NCI-H2196 (cell line): Measurements from ENCODE around the gene PANX1.

Source experiments
- DNase-seq: peaks from one replicate; lab custom pipeline; 2025; ENCODE audit not compliant: unreplicated experiment; lab: John Stamatoyannopoulos, UW

Gene PANX1

DNA sequence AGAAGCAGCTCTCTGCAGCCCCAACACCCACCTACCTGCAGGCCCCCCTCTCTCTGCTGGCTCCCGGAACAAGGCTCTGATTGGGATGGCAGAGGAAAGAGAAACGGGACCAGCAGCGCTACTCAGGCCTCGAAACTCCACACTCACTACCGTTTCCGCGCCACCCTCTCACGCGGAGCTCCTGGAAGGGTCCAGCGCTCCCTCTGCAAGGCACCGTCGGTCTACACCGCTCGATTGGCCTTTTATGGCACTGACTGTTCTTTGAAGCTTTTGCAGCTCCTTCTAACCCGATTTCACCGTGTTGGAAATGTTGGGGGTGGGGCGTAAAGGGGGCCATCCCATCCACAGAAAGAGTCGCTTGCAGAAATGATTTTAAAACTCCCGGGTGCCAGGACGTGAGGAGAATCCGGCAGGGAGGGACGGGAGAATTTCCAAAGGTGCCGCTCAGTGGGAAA, 323 bp upstream of the PANX1 start:
- DNase-seq = no peak

DNA sequence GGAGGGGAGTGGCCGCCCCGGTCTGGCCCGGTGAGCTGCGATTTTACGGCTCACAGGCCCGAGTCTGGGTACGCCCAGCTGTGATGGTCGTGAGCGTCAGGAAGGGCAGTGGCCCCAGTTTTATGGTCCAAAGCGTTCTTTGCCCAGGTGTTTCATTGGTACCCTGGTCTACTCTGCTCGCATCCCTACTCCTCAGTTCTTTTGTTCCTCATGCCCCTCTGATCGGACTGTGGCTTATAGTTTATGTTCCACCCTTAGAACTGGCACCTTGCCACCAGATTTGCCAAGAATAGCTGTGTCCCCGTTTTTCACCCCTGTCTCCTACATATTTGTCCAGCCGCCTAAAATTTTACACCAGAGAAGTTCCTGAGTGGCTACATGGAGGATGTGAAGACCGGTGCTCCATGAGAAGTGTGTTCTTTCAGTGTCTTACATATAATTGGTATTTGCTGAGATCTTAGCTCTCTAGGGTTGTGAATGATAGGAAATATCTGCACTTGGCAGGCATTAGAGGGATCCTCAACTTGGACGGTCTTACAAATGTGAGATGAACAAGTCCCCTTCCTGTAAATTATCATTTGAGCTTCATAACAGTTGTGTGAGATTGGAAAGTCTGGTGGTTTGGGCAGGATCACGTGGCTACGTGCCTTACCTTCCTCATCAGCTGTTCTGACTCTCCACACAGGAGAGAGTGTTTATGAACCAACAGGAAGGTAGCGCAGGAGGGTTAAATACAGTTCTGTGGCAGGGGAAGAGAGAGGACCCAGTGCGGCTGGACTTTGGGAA, 1.1 kb downstream of the PANX1 start:
- DNase-seq = peak; percentile 57

DNA sequence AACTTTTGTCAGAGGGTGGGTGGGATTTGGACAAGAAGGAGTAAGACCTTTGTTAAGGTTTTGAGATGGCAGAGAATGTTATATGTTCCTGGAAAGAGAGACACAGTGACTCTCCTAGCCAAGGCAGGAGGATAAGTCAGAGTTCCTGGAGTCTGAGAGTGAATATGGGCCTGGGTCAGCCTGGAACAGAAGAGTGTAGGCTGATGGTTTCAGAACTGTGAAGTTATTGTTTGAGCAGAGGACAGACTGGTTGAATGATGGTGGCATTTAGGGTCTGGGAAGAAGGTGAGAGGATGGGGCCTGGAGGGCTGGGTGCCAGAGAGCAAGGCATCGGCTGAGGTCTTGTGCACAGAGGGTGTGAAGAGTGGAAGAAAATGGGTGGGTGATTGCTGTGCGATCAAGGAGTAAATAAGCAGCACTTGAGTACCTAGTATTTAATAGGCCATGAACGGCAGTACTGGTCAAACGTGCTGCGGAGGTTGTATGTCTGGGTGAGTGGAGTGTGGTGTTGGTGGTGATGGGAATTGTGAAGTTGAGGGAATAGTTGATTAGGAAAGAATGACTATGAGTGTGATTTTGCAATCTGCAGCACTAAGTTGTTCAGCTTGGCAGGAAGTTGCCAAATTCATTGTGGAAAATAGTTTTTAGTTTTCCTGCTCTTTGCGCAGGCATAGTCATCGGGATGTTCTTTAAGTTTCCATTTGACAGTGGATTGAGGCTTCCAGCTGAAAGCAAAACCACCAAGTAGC, 1.8 kb downstream of the PANX1 start:
- no peak for DNase-seq

DNA sequence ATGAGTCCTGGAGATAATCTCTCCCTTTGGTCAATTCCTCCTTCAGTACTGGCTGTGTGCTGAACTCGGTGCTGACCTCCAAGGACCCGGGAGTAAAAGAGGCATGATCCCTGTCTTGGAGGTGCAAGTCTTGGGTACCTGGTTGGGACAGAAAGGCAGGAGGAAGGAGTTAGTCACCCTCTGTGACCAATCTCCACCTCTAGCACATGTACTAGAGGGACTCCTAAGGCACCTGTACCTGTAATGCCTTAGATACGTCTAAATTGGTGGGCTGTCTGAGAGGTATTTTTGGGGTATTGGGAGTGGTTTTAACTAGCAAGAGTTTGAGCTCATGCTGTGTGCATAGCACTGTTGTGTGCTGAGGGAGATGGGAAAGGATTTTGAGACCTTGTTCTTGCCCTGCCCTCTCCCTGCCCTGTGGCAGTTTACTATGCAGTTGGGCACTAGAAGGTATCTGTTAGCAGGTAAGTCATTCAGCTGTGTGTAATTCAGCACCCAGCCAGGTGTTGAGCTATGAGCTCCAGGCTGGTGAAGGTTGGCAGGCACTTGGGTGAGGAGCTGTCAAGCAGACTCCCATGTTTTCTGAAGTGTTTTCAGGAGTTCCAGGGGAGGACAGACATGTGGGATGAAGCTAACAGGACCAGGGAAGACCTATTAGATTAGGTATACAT, 2.5 kb downstream of the PANX1 start:
- peak; percentile 37 for DNase-seq

DNA sequence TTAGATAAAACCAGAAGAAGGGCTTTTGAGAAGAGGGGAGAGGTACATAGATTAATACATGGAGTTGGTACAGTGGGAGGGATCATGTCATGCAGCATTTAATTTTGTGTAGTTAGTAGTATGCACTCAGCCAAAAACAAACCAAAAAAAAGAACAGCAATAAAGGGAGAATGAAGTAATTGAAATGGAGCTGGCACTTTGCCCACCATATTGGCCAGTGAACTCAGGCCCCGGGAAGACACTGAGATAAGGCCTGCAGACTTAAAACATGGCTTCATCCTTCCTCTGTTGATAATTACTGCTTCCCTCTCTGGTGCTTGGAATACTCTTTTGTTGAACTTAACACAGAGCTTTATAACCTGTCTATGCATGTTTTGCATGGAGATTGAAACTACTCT, 3.1 kb downstream of the PANX1 start:
- DNase-seq = peak; percentile 10

DNA sequence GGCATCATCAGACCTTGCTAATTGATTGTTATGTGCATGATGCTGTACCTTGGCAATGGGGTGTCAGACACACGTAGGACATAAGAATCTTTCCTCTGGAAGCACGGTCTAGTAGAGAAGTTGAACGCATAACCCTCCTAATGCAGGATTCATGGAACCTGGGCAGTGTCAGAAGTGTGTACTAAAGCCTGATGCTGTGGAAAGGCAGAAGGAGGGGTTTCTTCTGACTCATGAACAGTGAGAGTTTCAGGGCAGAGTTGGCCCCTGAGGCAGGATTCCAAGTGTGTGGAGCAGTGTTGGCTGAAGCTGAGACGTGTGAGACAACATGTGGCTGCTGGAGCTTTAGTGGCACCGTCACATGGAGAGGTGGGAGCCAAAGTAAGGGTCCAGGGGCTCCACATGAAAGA, 3.5 kb downstream of the PANX1 start:
- no peak for DNase-seq

DNA sequence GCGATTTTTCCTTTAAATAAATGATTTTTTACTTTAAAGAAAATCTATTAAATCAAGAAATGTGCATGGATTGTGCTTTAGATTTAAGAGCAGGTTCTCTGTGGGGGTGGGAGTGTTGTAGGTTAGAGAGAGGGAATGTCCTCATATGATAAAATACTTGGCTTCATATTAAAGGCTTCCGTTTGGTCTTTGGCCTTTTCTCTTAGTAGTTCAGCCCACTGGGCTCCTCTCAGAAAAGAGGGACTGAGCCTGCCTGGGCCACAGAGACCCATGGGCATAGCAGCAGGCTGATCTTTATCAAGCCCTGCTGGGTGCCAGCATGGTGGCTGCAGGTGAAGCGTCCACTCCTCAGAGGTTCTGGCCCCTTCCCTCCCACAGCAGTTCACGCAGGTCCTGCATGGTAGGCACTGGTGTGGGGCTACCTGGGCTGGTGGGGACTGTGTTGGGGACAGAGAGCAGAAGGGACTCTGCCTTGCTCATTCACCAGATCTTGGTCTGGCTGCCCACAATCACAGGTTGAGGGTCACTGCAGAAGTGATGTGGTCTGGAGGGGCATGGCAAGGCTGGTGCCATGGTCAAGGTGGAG, 4.3 kb downstream of the PANX1 start:
- no peak for DNase-seq

DNA sequence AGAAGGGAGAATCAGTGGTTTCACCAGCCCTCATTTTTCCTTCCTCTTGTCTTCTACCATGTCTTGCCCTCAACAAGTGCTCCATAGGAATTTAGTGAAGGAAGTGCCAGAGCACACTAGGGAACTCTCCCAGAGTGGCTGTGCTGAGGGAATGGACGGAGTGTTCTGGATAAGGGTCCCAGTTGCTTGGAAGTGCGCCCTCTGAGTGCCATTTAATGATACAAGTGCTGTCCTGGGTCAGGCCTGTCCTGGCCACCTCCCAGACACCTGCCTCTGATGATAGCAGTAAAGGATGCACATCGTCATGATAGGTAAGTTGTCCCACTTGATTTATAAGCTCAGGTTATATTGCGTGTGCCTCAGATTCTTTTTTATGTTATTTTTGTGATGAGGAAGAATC, 5.1 kb downstream of the PANX1 start:
- DNase-seq = no peak

DNA sequence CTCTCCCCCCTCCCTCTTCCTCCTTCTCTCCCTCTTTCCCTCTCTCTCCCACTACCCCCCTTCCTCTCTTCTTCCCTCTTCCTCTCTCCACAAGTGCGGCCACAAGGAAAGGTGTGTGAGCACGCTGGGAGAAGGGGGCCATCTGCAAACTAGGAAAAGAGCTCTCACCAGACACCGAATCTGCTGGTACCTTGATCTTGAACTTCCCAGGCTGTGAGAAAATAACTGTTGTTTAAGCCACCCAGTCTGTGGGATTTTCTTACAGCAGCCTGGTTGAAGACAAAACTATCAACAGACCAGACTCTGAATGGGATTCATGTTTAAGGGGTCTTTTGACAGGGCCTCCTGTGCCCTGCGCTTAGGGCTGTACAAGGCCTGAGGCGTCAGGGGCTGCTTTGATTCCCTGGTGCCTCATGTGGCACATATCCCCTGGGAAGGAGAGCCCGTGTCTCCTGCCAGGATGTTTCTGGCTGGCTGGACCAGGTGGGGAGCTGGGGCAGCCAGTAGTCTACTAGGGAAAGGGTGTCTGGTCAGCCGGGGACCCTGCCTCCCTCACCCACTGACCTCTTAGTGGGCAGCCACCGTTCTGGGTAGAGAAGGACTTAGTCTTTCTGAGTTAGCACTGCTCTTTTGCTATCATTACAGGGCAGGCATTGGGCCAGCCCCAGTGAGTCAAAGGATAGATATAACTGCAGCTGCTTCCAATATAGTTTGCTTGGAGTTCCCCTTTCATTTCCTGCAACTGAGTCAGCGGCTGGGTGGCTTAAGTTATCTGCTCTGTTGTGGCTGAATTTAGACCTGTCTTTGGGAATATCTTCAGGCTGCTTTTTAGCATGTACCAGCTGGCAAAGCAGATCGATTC, 6.2 kb downstream of the PANX1 start:
- no peak for DNase-seq

DNA sequence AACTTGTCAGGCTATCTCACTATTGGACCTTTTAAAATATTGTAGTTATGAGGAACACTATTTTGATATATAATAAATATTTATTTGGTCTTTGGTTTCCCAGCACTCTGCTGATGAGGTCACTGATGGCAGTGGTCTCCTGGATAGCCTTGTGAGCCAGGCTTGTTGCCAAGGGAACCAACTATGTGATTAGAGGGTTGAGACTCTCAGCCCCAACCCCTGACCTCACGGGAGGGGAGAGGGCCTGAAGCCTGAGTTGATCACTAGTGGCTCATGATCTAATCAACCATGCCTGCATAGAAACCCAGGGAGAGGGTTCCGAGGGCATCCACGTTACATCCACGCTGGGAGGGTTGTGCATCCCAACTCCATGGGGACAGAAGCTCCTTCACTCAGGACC, 10.8 kb downstream of the PANX1 start:
- no peak for DNase-seq

DNA sequence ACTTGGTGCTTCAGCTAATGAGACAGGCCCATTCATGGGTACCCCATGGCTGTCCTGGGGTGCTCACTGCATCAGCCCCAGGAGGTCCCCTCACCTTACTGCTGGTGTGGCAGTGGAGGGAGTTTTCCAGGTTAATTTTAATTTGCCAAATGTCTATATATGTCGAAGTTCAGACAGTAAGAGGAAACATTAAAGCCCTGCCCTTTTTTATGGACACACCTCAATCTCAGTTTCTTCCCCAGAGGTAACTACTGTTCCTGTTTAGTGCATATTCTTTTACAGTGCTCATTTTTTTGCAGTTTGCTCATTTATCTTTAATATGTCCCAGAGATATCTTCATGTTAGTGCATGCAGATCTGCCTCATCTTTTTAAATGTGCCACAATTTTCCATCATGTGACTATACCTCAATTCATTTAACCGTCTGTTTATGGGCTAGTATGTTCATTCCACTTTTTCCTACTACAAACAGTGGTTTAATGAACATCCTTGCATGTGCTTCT, 11.6 kb downstream of the PANX1 start:
- no peak for DNase-seq

DNA sequence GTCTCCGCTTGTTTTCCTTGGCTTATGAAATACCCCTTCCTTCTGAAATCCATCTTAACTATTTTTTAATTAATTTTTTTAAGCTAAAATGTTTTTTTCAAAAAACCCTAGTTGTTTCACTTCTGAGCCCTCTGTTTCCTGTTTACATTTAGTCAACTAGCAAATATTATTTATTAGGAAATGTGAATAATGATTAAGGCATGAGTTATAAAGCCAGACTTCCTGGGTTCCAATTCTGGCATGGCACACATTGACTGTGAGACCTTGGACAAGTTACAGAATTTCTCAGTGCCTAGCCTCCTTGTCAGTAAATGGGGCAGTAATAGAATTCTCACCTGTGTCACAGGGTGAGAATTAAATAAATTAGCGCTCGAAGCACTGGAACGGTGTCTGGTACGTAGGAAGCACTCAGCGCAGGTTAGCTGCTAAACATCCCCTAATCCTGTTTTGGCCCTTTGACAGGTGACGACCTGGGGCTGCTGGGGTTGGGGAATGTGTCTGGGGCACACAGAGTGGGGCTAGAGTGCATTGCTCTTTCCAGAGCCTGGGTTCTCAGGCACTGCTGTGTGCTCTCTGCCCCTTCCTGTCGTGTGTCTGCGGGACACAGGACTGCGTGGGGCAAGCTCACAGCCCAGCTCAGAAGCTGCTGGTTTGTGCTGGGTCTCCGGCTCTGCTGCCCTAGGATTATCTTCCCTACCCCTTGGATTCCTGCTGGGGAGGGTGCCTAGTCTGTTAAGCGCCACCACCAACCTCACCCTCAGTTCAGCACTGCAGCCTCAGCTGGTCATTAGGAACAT, 13.1 kb downstream of the PANX1 start:
- no peak for DNase-seq

DNA sequence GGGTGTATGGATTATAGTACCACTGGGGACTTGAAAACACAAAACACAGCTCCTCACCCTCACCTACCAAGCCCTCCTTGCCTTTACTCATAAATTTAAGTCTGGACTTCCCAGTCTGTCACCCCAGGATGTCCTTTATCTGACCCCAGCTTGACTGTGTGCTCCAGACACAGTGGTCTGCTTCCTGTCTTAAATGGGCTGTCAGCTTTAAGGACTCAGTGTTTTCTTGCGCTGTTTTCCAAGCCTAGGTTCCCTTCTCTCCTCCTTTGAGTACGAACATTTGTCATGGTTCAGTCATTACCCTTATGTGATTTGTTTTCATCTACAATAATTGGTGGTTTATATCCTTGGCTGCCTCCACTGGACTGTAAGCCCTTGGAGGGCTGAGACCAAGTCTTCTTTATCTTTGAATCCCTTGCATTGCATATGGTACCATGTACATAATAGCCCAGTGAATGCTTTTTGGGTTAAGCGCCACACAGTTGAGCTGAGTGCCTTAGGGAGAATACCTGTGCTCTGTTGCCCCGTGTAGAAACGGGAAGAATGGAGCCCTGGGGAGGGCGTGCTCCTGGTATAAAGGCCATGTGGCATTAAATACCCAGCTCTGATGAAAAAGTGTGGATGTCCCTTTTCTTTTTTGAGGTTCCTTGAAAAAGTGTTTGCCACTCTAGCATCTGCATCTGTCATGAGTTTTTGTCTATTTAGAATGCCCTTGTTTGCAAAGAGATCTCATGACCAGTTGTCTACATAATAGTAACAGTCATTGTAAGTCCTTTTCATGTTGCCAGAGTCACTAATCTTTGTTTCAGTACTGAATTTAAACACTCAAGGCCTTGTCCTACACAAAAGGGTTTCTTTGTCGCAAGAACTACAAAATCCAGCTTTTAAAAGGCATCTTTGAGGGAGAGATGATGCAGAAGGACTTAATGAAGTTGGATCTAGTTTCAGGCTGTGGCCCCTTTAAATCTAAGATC, 14.0 kb downstream of the PANX1 start:
- DNase-seq = no peak

DNA sequence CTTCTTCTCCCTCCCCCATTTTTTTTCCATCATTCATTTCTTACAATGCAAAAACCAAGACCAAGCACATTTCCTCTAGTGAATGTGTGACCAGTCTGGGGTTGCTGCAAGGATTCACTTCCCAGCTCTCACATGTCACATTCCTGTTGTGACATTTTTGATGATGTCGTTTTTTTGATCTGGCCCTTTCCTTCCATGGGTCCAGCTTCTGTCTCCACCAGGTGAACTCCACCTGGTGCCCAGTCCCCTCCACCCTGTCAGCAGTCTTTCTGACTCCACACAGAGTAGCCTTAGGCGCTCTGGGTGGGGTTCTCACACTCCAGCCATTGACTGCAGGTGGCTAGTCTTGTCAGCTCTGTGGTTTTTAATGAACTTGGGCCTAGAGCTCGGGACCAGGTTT, 15.6 kb downstream of the PANX1 start:
- no peak for DNase-seq

DNA sequence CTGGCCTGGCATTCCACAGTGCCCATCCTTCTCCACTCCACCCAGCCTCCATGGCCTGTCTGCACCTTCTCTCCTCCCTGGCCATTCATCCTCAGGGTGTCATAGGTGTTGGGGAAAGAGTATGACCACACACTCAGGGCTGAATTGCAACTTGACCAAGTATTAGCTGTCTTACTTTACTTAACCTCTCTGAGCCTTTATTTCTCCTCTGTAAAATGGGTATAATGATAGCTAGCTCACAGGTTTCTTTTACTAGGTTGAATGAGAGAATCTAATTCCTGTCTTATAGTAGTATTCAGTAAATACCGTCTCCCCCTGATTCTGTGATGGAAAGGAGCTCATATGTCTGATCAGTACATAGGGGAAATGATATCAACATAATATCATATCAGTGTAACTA, 16.0 kb downstream of the PANX1 start:
- DNase-seq = no peak

DNA sequence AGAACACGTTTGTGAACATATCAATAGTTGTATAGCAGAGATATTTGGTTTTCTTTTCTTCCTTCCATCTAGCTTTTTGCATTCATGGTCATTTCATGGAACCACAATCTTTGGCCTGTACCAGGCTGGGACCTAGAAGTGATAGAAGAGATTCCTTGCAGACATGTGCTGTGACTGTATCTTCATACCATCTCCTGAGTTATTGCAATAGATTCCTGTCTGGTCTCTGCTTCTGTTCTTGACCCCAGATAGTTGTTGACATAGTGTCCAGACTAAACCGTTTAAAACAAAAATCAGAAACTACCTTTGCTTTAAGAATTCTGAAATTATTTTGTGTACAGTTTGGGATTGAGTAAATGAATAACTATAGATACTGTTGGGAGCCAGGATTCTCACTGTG, 16.8 kb downstream of the PANX1 start:
- no peak for DNase-seq

DNA sequence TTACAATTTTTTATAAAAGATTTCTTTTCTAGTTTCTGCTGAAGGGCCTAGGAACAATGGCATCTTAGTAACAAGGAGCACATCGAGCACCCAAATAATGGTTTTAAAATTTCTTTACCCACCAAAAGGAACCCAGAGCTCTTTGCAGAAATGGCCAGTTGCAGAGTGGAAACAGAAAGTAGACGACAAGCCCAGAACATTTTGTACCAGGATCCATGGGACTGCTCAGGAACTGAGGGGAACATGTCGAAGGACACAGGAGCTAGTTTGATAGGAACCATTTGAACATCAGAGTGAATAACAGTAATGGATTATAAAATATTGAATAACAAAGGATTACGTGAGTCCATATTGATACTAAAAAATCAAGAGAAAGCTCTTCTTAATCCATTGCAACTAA, 17.3 kb downstream of the PANX1 start:
- no peak for DNase-seq

DNA sequence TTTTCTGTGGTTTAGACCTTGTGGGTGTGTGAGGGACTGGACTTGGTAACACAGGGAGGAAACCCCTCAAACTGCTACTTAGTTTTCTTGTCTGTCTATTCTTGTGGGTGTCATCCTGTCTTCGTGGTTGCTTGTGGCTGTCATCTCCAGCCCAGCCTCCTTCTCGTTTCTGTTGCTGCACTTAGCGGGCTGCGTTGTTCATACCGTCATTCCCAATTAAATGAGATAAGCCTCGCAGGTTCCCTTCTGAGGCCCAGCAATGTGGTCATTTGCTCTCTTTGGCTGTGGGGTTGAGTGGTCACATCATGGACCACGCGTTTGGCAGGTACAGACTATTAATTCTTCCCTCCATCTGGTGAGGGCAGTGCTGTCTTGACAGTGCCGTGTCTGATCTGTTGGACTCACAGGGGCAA, 18.8 kb downstream of the PANX1 start:
- no peak for DNase-seq

DNA sequence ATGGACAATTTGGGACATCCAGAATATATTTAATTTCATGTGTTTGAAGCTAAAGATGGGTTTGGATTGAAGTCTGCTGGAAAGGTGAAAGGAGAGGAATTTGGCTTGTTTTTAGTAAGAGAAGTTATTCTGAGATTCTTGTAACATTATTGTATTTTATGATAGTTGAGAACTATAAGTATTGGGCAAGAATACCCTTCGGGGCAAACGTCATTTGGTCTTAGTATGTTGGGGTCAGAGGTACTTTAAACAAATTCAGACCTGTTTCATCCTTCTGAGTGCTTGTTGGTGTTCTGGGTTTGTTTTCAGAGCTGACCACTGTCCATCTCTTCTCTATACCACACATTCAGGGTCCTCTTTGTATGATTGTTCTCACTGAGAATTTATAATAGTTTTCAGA, 19.5 kb downstream of the PANX1 start:
- no peak for DNase-seq
